Activated T-cell treated with anti-CD3 and anti-CD28 coated beads, Interleukin-2, amount 50 U/mL, for 72 hours (primary cell): ENCODE measurements around the gene IPO13. TPM values are rescaled to one million over a fixed set of nuclear protein-coding genes. Genes with fewer than 3 reads are reported as not detected.

Experiments used
- ATAC-seq, 2 donors: fragments of 150-1000 bp; cut with Tn5 transposase; replicated peaks in 1 of 2; 2 replicates each; pipeline ENCODE4 v1.10.0; 2021; ENCODE audit warnings: moderate library complexity in 2 of 2, mild to moderate bottlenecking in 1 of 2
- DNase-seq, 2 donors: peaks; one replicate each; pipeline ENCODE4 v3.0.0; 2021 to 2022; ENCODE audit warnings: mixed read lengths in 1 of 2
- H3K27ac Mint-ChIP-seq: one replicate; pipeline ENCODE4 v1.8.0; 2022; ENCODE audit warnings: mild to moderate bottlenecking, moderate library complexity, mixed read lengths
- H3K27me3 Mint-ChIP-seq: one replicate; pipeline ENCODE4 v1.8.0; 2022; ENCODE audit warnings: low read depth, mixed read lengths
- H3K36me3 Mint-ChIP-seq, 2 donors: one replicate each; pipeline ENCODE4 v1.8.0; 2022; ENCODE audit warnings: mixed read lengths in 2 of 2, mild to moderate bottlenecking in 1 of 2; ENCODE audit not compliant: insufficient read depth in 2 of 2
- H3K4me1 Mint-ChIP-seq: one replicate; pipeline ENCODE4 v1.8.0; 2022; ENCODE audit warnings: low read depth, mixed read lengths
- H3K4me3 Mint-ChIP-seq, 2 donors: one replicate each; pipeline ENCODE4 v1.8.0; 2022; ENCODE audit warnings: mild to moderate bottlenecking in 2 of 2, mixed read lengths in 2 of 2, moderate library complexity in 2 of 2
- H3K9me3 Mint-ChIP-seq, 2 donors: one replicate each; pipeline ENCODE4 v1.8.0; 2022; ENCODE audit warnings: mixed read lengths in 2 of 2
- total RNA-seq, 2 donors: library from RNA; stranded (reverse); gene quantifications; one replicate each; pipeline ENCODE4 v1.2.3, GENCODE V29; 2022

IPO13 gene
- total RNA-seq, 2 donors from 2014 or later = 21.0 to 27.3 TPM

- Mint-ChIP-seq H3K36me3 (peaks cover 15 to 30% of the 10 kb centered on the region in 2 donors), H3K27me3 (no peaks in the 10 kb centered on the region), H3K9me3 (no peaks in the 10 kb centered on the region), H3K27ac (no peak overlapping the region), H3K4me3 (peak overlapping the region; percentile 91 to 92), H3K4me1 (peaks cover 68% of the 10 kb centered on the region)
- ATAC-seq (no peak), DNase-seq (no peak)
Observed at GRCh38 chr1:43976045-43976444, 29.3 kb downstream of the IPO13 start.

DNA sequence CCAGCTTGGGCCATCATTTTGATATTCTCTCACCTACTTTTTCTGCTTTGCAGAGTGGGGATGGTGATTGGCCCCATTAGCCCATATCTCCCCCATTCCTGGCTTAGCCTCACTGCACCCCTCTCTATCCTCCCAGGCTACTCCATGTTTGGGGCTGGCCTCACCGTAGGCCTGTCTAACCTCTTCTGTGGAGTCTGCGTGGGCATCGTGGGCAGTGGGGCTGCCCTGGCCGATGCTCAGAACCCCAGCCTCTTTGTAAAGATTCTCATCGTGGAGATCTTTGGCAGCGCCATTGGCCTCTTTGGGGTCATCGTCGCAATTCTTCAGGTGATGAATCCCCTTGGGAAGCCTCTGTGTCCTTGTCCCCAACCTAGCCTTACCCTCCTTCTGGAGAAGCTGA, 30.1 kb downstream of the IPO13 start:
- H3K27ac Mint-ChIP-seq = no peak overlapping the region
- DNase-seq (no peak), ATAC-seq (no peak)
- peak overlapping the region; percentile 8 to 20 for H3K4me3 Mint-ChIP-seq
- no peaks in the 10 kb centered on the region for H3K27me3 Mint-ChIP-seq
- H3K36me3 Mint-ChIP-seq = peaks cover 15 to 30% of the 10 kb centered on the region in 2 donors
- peaks cover 63% of the 10 kb centered on the region for H3K4me1 Mint-ChIP-seq
- no peaks in the 10 kb centered on the region for H3K9me3 Mint-ChIP-seq

- no peak overlapping the region for H3K27ac Mint-ChIP-seq
- H3K36me3 Mint-ChIP-seq = peaks cover 15 to 32% of the 10 kb centered on the region in 2 donors
- peak overlapping the region; percentile 20 to 80 for H3K4me3 Mint-ChIP-seq
- no peak for DNase-seq
- H3K9me3 Mint-ChIP-seq = no peaks in the 10 kb centered on the region
- peaks cover 63% of the 10 kb centered on the region for H3K4me1 Mint-ChIP-seq
- ATAC-seq = no peak
- H3K27me3 Mint-ChIP-seq = no peaks in the 10 kb centered on the region
Observed at GRCh38 chr1:43977376-43978263, 30.9 kb downstream of the IPO13 start.

GRCh38 chr1:43978264-43978550, 31.5 kb downstream of the IPO13 start:
- H3K27me3 Mint-ChIP-seq = no peaks in the 10 kb centered on the region
- no peak for ATAC-seq
- peaks cover 15 to 30% of the 10 kb centered on the region in 2 donors for H3K36me3 Mint-ChIP-seq
- no peak for DNase-seq
- peak overlapping the region; percentile 20 to 80 for H3K4me3 Mint-ChIP-seq
- no peaks in the 10 kb centered on the region for H3K9me3 Mint-ChIP-seq
- no peak overlapping the region for H3K27ac Mint-ChIP-seq
- H3K4me1 Mint-ChIP-seq = peaks cover 59% of the 10 kb centered on the region

DNA sequence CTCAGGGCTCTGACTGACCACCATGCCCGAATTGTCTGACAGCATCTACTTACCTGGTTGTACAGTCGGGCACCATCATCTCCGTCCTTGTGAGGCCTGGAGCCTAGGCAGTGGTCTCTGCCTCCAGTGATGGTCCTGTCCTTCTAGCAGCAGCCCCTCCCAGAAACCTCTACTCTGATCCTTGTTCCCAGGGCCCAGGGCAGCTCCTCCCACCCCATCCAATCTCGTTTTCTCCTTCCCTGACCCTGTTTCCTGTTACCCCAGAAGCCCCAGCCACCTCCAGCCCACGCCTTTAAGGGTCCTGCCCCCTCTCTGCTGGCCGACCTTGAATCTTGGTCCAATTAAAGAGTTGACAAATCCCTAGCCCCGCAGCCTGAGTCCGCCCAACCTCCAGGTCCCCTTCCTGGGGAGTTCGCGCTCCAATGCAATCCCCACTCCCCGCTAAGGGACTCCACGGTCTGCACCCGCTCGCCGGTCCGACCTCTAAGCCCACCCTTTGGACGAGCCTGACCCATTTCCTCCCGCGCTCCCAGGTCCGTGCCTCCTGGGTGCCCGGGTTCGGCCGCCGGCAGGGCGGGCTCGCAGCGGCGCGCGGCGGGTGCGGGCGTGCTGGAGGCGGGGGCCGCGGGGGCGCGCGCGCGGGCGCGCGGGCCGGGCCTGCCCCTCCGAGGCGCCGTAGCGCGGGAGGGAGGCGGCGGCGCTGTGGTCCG, 32.0 kb downstream of the IPO13 start, which contains the start of gene B4GALT2:
Gene B4GALT2 (plus strand): TSS at position 660 of the 710 bp plus-strand sequence. CDS start 1,951 bp downstream, outside the sequence.
- Mint-ChIP-seq H3K36me3 (peaks cover 15 to 25% of the 10 kb centered on the region in 2 donors), H3K27ac (peak within 1 kb of the TSS; percentile 49), H3K4me1 (peaks cover 54% of the 10 kb centered on the region), H3K9me3 (no peaks in the 10 kb centered on the region), H3K4me3 (peak within 1 kb of the TSS; percentile 88), H3K27me3 (no peaks in the 10 kb centered on the region)
- DNase-seq = peak; percentile 56 to 69
- ATAC-seq = peak; percentile 8 to 25

- Mint-ChIP-seq H3K4me3 (no peak overlapping the region), H3K4me1 (peaks cover 50% of the 10 kb centered on the region), H3K9me3 (no peaks in the 10 kb centered on the region), H3K27me3 (no peaks in the 10 kb centered on the region), H3K27ac (no peak overlapping the region), H3K36me3 (peaks cover 15 to 25% of the 10 kb centered on the region in 2 donors)
- DNase-seq (no peak), ATAC-seq (no peak)
Observed at GRCh38 chr1:43979261-43979527, 32.4 kb downstream of the IPO13 start.

DNA sequence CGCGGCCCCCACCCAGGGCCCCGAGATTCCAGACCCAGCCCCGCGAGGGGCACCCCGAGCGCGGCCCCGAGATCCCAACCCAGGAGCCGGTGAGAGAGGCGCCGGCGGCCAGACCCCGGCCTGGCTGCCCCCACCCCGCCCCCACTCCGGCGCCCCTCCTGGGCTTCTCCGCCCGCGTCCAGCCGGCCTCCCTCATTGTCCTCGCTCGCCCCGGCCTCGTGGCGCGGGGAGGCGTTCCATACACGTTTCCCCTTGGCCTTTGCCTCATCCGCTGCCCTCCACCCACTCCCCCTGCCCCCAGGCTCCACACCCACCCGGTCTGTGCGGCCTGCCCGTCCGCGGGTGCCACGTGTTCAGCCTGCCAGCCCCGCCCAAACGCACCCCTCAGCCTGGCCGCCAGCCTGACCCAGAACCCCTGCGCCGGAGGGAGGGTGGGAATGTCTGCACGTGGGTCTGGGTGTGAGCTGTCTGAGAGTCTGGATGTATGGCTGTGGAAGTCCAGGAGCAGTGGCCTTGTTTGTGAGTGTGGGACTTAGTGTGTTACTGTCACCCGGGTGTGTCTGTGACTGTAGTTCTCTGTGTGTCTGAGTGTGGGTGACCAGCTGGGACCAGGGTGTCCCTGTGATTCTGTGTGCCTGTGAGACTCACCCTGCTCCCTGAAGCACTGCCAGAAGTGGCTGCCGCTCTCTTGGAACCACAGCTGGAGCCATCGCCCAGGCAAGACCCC, 32.9 kb downstream of the IPO13 start:
- DNase-seq = peak; percentile 50 to 52
- peaks cover 47% of the 10 kb centered on the region for H3K4me1 Mint-ChIP-seq
- peak; percentile 23 for ATAC-seq

GRCh38 chr1:43980255-43981134, 33.7 kb downstream of the IPO13 start:
- peaks cover 15 to 25% of the 10 kb centered on the region in 2 donors for H3K36me3 Mint-ChIP-seq
- H3K27me3 Mint-ChIP-seq = no peaks in the 10 kb centered on the region
- peak overlapping the region; percentile 88 for H3K4me3 Mint-ChIP-seq
- ATAC-seq (no peak), DNase-seq (no peak)
- peaks cover 46% of the 10 kb centered on the region for H3K4me1 Mint-ChIP-seq
- H3K9me3 Mint-ChIP-seq = no peaks in the 10 kb centered on the region
- no peak overlapping the region for H3K27ac Mint-ChIP-seq

More for the DNA sequence above, 32.9 kb downstream of the IPO13 start:
- no peaks in the 10 kb centered on the region for H3K9me3 Mint-ChIP-seq
- H3K36me3 Mint-ChIP-seq = peaks cover 15 to 25% of the 10 kb centered on the region in 2 donors
- peak overlapping the region; percentile 49 for H3K27ac Mint-ChIP-seq
- no peaks in the 10 kb centered on the region for H3K27me3 Mint-ChIP-seq
- peak overlapping the region; percentile 88 for H3K4me3 Mint-ChIP-seq

- H3K27me3 Mint-ChIP-seq = no peaks in the 10 kb centered on the region
- H3K27ac Mint-ChIP-seq = no peak overlapping the region
- H3K4me3 Mint-ChIP-seq = peak overlapping the region in 1 of 2 donors; percentile 88
- DNase-seq (no peak), ATAC-seq (no peak)
- H3K4me1 Mint-ChIP-seq = peaks cover 40% of the 10 kb centered on the region
- H3K9me3 Mint-ChIP-seq = no peaks in the 10 kb centered on the region
- H3K36me3 Mint-ChIP-seq = peaks cover 15 to 25% of the 10 kb centered on the region in 2 donors
Observed at GRCh38 chr1:43981135-43981491, 34.4 kb downstream of the IPO13 start.

DNA sequence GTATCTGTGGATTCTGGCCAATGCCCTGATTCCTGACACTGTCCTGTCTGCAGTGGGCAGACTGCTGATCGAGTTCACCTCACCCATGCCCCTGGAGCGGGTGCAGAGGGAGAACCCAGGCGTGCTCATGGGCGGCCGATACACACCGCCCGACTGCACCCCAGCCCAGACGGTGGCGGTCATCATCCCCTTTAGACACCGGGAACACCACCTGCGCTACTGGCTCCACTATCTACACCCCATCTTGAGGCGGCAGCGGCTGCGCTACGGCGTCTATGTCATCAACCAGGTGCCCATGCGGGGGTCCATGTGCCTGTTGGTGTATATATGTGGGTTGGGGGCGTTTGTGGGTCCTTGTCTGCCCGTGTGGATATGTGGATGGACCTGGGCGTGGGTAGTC, 34.9 kb downstream of the IPO13 start:
- ATAC-seq = no peak
- Mint-ChIP-seq H3K27ac (no peak overlapping the region), H3K9me3 (no peaks in the 10 kb centered on the region), H3K27me3 (no peaks in the 10 kb centered on the region), H3K4me1 (peaks cover 35% of the 10 kb centered on the region), H3K4me3 (no peak overlapping the region), H3K36me3 (peaks cover 12 to 22% of the 10 kb centered on the region in 2 donors)
- DNase-seq = no peak

GRCh38 chr1:43982241-43982640, 35.5 kb downstream of the IPO13 start:
- Mint-ChIP-seq H3K4me1 (peaks cover 29% of the 10 kb centered on the region), H3K27me3 (no peaks in the 10 kb centered on the region), H3K9me3 (no peaks in the 10 kb centered on the region), H3K36me3 (peaks cover 11 to 16% of the 10 kb centered on the region in 2 donors), H3K27ac (no peak overlapping the region), H3K4me3 (no peak overlapping the region)
- no peak for DNase-seq
- ATAC-seq = no peak

DNA sequence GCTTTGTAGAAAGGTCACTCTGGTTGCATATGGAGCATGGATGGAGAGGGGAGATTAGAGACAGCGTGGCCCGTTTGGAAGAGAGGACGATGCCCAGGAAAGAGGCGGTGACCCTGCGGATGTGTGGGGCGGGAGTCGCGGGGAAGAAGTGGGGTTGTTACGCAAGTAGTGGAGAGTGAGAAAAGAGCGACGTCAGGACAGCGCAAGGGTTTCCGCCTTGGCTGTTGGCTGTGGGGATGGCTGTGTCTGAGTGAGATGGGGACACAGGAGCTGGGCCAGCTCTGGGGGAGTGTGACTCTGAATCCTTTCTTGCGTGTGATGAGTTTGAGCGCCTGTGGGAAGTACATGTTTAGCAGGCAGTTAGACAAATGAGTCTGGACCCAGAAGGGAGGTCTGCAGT, 36.1 kb downstream of the IPO13 start:
- Mint-ChIP-seq H3K4me1 (peaks cover 23% of the 10 kb centered on the region), H3K36me3 (peaks cover 5 to 10% of the 10 kb centered on the region in 2 donors), H3K9me3 (no peaks in the 10 kb centered on the region), H3K4me3 (no peak overlapping the region), H3K27me3 (no peaks in the 10 kb centered on the region), H3K27ac (no peak overlapping the region)
- DNase-seq (no peak), ATAC-seq (no peak)
